Right forelimb (tissue), 1 donor: ENCODE measurements around the gene RGS19.

Source experiments
- DNase-seq: peaks from one replicate; pipeline ENCODE4 v3.0.0-alpha.2; 2018

The RGS19 gene

DNA sequence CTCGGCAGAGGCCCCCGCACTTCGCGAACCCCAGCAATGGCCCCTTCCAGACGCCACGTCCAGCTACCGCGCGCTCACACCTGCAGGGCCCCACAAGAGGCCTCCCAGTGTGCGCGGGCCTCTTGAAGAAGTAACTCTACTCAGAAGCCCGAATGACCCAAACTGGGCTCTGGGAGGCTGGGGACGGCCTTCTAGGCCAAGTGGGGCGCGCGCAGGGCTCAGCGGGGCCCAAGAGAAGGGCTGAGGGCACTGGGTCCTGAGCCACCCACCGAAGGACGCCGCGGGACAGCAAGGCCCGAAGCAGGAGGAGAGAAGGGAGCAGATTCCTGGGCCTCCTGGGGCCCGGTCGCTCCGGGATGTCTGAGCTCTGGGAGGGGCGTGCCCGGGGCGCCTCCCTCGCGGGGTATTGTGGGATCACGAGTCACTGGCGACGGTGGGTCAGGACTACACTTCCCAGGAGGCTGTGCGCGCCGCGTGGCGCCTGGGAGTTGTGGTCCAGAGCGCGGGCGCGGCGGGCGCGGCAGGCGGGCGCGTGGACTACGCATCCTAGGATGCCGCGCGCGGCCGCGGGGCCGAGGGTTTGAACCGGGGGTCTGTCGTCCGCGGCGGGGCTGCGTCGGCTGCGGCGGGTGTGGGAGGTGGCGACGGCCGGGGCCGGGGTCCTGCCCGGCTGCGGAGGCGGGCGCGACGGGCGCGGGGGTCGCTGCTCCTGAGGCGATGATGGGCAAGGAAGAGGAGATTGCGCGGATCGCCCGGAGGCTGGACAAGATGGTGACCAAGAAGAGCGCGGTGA lies 16.5 kb downstream of the RGS19 start, which contains the start of gene TCEA2:
TSS of gene TCEA2 (plus strand) at position 603 of the 793 bp plus-strand sequence. CDS start at position 718, 115 bp downstream.
- peak; percentile 97 for DNase-seq

DNA sequence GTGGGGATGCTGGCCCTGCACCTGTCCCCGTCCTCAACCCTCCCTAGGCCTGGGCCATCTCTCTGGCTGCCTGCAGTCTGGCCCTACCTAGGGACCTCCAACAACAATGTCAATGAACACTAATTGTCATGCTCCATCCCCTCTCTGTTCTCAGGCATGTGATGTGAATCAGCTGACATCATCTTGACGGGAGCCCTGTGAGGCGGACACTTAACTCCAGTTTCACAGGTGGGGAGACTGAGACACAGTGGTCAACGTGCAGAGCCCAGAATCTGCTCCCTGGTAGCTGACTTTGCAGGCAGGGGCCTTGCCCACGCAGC lies 17.1 kb downstream of the RGS19 start:
- DNase-seq, result no peak

DNA sequence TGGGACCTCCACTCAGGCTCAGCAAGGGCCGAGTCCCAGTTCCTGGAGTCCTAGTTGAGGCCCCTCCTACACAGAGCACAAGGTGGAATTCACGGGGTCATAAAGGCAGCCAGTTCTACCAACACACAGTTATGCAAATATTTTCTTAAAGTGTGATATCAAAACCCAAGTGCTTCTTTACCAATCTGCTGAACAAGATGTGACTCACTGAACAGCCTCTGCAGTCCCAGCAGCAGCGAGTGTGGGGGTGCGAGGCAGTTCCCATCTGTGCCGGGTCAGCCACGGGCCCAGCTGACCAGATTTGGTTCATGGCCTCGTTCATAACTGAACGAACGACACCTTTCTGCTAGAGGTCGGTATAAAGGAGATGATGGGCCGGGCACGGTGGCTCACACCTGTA lies 20.8 kb downstream of the RGS19 start:
- no peak for DNase-seq

DNA sequence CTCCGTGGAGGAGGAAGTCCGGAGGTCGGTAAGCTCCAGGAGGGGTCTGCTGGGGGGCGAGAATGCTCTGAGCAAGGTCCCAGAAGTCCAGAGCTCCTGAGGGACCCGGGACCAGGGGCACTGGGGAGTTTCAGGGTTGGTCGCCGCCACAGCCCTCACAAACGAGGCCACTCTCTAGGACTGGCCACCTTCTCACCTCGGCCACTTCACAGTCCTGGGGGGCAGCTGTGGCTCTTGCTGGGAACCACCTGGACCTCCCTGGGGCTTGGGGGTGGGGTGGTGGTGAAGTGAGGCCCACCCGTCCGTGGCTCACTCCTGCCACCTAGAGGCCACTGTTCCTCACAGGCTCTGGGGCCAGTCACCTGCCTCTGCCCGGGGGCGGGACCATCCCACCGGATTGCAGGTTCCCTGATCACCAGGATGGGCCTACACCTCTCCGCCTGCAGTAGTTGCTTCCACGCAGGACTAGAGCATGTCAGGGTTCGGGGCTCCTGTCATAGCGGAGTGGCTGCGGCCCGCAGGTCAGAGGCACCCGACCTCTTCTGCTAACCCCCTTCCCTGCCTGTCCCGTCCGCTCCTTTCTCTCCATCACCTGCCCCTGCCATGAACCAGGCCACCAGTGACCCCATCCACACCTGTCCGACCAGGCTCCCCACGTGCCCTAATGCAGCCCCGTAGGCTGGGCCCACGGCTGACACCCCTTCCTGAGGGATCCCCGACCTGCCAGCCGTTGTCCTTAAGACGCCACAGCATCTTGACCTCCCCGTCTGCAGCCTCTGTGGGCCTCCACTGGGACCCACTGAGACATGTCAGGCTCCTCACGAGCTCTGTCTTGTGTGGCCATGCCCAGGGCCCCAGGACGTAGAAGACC lies 21.5 kb downstream of the RGS19 start:
- peak; percentile 81 for DNase-seq

DNA sequence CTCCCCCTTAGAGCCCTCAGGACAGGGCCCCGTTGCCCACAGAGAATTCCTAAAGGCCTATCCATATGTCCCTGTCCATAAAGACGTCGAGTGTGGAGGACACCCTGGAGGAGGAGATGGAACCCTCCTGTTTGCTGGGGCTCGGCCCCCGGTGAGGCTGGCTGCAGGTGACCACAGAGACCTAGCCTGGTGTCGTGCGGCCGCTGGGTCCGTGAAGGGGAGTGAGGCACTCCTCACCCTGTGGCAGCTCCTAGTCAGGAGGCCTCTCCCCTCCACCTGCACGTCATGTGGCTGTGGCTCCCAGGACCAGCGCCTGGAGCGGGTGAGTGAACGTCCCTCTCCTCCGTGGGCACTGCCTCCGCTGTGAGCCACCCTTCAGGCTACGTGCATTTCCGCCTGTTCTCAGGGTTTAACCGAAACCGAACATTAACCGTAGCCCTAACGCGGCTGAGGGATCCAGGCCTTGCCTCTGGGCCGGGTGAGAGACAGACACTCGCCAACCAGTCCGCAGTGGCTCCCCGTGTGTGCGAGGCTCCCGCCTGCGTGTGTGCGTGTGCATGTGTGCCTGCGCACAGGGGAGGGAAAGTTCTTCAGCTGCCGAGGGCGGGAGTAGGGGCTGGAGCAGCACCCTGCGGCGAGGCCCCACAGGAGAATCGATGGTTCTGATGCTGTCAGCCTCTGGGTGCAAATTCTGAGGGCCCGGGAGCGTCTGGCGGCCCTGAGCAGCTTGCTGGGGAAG lies 22.3 kb downstream of the RGS19 start:
- DNase-seq, result no peak

DNA sequence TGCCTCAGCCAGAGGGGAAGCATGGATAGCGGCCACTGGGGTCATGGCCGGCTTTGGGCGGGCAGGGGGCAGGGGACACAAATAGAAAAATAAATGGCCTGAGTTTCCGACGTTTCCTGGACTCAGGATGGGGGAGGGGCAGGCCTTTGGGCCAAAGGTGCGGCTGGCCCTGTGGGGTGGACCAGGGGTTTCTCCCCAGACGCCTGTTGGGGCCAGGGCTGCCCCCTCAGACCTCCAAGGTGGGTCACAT lies 22.8 kb downstream of the RGS19 start:
- DNase-seq, result no peak

DNA sequence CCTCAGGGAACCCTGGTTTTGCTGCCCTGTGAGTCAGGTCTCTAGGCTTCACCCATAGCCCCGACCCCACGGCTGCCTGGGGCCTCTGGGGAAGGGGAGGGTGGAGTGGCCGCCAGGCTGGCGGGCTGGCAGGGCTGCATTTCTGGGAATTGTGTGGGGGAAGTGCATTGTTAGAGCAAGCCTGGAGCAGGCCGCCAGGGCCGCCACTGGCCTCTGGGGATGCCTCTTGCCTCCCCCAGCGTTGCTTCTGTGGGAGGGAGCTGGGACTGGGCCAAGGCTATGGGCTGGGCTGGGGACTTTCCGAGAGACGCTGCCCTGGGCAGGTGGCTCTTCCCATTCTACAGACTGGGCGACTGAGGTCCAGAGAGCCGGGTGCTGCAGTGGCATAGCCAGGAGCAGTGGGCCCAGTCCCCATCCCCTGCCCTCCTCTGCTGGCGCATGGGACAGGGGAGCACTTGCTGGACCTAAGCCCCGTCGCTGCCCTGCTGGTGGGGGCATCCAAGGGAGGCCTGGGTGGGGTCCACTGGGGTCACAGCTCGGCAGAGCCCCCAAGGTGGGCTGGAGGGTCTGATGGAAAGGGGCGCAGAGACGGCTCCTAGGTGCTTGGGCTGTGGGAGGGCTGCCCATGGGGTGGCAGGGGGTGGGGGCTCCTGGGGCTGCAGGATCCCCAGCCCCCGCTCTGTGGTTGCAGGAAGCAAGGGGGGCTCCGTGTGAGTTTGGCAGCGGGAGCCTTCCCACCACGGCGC lies 23.3 kb downstream of the RGS19 start:
- DNase-seq, result no peak

DNA sequence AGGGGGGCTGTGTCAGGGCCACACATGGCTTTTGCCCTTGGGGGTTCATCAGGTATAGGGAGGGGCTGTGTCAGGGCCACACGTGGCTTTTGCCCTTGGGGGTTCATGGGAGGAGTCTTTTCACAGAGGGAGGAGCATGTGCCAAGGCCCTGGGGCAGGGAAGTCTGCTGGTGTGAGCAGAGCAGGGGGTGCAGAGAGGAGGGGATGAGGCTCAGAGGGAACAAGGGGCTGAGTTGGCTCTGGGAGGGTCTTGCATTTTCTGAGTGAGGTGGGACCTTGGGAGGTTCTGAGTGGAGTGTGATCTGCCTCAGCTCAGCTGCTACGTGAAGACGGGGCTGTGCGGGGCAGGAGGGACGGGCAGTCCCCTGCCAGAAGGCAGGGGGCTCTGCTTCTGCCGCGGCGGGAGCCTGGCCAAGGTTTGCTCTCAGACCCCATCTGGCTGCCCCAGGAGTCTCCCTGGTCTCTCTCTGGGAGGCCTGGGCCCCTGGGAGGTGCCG lies 23.9 kb downstream of the RGS19 start:
- no peak for DNase-seq

DNA sequence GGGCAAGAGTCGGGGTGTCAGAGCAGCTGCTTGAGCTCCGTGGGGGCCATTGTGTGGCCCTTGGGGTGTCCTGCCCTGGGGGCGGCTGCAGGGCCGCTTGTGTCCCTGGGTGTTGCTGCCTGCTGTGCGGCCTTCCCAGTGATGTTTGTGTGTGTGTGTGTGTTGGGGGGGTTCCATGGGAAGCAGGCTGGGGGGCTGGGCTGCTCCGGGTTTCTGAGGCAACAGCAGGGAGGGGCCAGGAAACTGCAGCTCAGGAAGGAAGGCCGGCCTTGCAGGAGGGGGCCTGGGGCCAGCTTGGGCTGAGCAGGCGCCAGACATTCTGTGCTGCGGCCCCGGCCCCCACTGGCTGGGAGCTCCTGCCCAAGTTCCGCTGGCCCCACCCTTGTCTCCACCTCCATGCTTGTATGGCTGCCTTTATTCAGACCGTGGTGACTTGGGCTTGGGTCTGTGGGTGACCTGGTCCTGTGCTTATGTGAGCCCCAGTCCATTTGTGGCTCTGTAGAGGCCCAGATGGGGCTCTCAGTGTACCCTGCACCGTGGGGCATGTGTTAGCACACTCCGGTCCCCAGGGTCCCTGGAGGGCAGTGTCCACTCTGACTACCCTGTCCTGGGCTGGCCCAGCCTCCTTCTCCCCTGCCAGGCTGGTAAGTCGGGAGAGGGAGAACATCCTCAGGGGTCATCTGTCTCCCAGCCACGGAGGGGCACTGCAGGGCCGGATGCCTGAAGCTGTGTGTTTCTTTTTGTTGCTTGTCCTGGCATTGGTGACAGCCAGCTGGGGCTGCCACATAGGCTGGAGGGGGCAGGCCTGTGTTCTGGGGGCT lies 25.3 kb downstream of the RGS19 start:
- DNase-seq, result peak; percentile 76

DNA sequence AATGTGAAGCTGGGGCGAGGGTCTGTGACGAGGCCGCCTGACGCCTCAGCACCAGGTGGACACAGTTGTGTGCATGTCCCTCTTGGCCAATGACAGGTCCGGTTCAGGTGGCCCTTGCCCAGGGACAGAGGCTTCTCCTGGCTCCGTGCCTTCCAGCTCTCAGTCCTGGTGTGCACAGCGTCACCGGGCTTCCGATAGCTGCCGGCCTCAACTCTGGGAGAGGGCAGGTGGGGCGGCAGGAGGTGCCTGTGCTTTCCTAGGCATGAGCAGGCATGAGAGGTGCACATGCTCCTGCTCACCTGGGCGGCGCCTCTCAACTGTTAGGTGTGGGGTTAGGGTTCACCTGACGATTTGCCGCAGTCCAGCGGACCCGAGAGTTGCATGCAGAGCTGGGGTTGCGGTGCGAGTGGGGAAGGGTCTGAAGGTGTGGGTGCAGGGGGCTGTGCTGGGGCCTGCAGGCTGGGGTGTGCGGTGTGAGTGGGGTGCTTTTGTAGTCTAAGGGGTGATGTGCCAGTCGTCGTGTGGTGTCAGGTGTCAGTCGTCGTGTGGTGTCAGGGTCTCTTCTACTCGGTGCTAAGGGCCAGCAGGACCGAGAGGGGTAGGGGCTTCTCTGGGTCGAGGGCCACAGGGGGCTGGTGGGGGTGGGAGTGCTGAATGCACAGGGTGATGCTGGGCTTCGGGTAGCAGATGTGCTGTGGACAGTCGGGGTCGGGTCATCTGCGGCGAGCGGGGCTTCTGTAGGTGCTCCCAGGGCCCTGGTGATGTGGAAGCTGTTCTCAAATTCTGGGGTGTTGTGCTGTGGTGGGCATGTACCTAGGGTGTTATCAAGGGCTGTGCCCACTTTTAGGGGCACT lies 26.1 kb downstream of the RGS19 start:
- no peak for DNase-seq

DNA sequence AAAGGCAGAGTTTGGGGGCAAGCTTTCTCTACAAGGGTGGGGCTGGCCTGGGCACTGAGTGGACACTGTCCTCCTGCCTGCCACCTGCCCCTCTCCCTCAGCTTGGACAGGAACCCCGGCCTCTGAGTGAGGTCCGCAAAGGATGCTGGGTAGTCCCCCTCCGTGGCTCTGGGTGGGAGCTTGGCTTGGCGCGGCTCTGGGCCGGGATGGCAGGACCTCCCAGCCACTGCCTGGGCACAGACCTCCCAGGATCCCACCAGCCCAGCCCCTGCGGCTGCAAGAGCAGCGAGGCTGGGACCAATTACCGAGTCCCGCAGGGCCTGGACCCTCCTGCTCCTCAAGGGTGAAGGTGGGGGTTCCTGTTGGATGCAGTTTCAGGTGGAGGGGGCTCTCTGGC lies 27.0 kb downstream of the RGS19 start:
- no peak for DNase-seq

DNA sequence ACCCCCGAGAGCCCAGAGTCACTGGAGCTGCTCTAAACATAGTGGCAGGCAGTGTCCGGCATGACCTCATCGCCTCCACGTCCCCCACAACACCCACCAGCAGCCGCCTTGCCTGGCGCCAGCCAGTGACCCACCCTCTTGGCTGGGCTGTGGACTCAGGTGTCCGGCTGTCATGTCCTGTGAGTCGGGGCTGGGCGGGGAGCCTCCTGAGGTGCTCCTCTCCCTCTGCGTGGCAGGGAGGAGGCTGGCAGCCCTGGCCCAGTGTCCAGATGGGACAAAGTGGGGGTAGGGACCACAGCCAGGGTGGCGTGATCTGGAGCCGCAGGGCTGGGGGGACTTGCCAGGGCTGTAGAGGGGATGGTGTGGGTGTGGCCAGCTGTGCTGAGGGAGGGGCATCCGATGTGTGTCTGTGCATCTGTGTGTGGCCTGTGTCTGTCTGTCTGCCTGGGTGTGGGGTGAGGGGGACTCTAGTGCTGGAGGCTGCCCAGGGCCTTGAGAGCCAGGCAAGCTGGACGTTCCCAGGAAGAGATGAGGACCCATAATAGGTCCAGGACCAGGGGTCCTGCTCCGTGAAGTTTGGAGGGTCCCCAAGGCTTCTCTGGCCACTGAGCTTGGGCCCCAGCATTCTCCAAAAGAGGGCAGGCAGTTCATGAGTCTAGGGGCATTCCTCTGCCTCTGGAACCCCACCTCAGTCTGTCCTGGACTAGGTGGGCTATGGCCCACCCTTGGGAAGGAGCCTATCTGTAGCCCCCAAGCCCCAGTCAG lies 27.6 kb downstream of the RGS19 start:
- DNase-seq, result no peak

DNA sequence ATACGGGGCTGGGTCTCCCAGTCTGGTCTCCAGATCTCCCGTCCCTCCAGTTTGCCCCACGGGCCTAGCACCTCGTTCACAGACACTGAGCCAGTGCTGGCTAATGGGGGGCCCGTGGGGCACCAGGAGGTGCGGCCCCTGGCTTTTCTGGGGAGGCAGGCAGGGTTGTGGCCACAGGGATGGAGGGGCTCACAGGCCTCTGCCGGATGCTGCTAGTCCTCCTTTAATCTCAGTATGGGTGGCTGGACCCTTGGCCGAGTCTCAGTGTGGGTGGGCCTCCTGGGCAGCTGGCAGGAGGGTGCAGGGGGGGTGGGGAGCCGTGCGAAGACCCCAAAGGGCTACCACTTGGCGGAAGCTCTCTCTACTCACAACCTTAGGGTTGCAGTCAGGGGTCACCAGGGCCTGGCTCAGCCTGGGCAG lies 28.3 kb downstream of the RGS19 start:
- no peak for DNase-seq

DNA sequence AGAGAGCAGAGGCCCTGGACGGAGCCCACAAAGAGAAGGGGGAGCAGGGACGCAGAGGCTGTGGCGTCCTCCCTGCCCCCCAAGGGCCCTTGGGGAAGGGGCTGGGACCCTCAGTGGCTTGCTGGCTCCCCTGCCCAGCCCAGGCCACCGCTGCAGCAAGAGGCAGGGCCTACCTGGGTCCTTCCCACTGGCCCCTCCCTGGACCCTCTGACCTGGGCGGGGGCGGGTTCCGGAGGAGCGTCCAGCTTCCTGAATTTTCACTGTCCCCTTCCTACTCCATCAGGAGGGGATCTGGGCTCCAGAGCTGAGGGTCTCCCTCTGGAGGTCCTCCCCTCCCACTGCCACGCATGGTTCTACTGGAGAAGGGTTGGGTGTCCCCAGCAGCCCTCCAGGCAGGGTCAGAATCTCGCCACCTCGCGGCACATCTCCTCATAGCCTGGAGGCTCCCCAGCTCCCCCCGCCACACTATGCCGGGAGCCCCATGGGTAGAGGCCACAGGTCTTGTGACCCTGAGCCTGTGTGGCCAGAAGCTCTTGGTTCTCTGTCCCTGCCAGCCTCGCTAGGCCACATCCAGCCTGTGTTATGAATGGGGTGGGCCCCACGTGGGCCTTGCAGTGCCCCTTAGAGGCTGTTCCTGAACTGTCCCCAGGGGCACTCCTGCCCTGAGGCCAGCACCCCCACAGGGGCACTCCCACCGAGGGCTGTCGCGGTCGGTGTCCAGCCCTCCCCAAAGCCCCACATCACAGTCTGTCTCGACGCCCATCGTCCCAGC lies 28.9 kb downstream of the RGS19 start:
- no peak for DNase-seq

DNA sequence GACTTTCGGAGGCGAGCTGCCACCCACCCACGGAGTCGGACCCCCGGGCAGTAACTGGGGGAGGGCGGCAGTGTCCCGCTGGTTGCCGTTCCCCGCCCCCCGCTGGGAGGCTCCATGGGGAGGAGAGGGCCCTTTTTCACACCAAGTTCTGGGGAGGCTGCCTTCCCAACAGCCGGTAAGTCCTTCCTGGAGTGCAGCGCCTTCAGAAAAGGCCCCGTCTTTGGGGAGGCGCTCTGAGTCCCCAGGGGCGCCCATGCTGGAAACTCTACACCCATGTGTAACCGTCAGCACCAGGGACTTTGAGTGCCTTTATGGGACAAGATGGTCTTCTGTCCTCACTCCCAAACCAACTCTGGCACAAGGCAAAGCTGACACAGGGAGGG lies 29.4 kb downstream of the RGS19 start:
- no peak for DNase-seq

DNA sequence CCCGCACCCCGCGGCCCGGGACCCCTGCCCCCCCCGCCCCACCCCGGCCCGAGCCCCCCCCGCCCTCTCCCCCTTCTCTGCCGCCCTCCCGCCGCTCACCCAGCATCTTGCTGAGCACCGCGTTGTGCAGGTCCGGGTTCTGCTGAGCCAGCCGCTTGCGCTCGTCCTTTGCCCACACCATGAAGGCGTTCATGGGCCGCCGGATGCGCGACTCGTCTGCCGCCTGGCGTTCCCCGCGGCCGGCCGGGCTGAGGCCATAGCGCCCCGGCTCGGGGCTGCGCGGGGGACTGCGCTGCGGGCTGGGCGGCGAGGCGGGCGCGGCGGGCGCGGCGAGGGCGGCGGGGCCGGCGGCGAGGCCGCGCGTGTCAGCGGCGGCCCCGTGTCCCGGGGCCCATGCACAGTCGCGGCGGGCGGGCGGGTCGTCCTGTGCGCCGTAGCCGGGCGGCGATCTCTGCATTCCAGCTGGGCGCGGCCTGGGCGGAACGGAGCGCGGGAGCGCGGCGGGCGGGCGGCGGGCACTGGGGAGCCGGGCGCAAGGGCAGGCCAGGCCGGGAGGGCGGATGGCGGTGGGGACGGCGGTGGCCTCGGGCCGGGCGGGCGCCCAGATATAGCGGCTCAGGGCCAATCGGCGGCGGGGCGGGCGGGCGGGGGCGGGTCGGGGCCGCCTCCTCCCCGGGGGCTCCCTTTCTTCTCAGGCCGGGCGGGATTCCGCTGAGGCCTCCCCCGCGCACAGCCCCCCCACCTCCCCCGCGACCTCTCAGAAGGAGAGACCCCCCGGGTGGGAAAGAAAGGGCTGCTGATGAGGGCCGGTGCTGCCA lies 30.0 kb downstream of the RGS19 start, which contains the start of gene SOX18:
TSS of gene SOX18 (minus strand) at position 580 of the 818 bp plus-strand sequence. CDS start at position 457, 123 bp downstream.
- DNase-seq, result no peak

DNA sequence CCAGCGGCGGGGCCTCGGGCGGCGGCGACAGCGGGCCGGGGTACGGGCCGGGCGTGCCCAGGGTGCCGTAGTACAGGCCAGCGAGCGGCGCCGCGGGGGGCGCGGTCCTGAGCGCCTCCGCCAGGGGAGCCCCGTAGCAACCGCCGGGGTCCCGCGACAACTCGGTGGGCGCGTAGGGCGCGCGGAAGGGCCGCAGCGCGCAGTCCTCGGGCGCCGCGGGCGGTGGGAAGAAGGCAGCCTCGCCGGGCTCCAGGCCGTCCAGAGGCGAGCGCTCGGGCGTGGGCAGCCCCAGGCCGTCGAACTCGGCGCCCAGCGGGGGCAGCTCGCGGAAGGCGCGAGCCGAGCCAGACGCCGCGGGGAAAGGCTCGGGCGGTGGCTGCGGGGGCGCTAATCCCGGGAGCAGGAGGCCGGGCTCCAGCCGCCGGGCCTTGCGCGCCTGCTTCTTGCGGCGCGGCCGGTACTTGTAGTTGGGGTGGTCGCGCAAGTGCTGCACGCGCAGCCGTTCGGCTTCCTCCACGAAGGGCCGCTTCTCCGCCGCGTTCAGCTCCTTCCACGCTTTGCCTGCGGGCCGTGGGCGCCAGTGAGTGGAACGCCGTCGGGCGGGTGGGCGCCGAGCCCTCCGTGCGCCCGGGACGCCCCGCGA lies 30.8 kb downstream of the RGS19 start:
- DNase-seq, result no peak

DNA sequence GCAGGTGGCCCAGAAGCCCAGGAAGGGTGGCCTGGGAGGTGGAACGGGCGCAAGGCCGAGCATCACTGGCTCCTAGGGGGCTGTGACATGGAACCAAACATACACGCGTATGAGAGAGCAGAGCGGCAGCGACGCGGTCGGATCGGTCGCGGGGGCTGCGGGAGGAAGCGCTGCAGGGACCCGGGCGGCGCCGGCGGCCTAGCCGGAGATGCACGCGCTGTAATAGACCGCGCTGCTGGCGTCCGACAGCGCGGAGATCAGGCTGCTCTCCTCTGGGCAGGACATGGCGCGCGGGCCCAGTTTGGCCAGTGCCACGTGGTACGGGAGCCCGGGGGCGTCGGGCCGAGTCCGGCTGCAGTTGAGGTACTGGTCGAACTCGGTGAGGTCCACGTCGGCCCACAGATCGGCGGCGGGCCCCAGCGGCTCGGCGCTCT lies 31.3 kb downstream of the RGS19 start:
- DNase-seq, result no peak
